ENCODE measurements around the gene PLPP7. TPM values are rescaled to one million over a fixed set of nuclear protein-coding genes. Genes with fewer than 3 reads are reported as not detected.
"Not testable (repeated sequence)": the region's sequence is repeated elsewhere in the genome, so short reads cannot be mapped to it uniquely, and the experiment has no call there.

The PLPP7 gene
- total and polyA plus RNA-seq, 5 experiments from 2014 or later = 0.45 to 0.86 (median 0.70) TPM; not detected in 1

DNA sequence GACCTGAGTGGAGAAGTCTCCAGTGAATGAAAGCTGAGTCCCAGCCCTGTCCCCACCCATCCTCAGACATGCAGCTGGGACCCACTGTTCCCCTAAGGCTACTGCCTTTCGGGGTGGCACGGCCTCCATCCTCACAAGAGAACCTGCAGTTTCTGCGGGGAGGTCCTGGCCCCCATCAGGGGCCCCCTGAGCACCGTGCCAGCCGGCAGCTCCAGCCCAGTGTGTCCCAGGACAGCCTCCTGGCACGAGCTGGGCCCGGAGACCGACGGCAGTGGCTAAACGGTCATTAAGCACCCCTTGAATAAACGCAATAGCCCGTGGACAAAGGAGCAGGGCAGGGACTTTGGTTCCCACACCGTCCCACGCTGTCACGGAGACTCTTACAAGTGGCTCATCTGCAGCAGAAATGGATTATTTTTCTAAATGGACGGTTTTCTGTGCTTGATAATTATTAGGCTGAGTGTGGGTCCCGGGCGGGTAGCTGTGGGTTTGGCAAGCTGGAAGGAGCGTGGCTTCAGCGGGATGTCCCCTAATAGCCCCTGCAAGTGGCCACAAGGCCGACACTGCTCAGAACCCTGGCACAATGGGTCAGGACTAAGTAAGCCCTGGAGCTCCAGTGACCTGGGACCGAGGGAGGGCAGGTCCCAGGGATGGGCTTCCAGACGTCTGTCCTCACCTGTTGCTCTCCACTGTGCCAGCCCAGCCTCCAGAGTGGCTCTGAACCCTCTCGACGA, 30.7 kb upstream of the PLPP7 start:
- POLR2A ChIA-PET = interaction anchor here (0.5 to 27.2 kb wide), 6 partner anchors 9 to 71 kb away, joined by 4 to 1403 read pairs (median 7); partner anchors contain the start of gene FAM78A

DNA sequence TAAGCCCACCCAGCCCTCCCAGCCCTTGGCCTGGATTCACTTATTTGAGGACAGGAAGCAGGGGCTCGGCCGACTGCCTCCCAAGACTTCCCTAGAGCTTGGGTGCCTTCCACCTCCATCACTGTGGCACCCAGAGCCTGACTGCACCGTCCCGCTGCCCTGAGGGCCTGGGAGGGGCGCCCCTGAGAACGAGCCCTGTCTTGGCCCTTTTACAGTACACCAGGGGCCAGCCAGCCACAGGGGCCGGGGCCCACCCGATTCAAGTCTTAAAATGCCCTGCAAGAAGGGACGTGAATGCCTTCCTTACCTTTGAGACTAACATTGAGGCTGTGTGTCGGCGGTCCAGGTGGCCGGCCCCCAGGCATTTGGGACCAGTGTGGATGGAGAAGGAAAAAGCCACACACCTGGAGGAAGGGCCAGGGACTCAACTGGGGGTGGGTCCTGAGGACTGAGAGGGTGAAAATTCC, 30.1 kb upstream of the PLPP7 start:
- DNase-seq (no peak), ATAC-seq (no peak)
- Mint-ChIP-seq H3K27me3 (peaks cover 0 to 2% (median 0%) of the 10 kb centered on the region in 5 donors), H3K9me3 (peaks cover 0 to 2% (median 0%) of the 10 kb centered on the region in 9 donors), H3K4me3 (peak overlapping the region in 3 of 10 donors; percentile 13 to 18 (median 15)), H3K4me1 (peaks cover 28 to 84% (median 73%) of the 10 kb centered on the region in 4 donors), H3K36me3 (peaks cover 5 to 52% (median 20%) of the 10 kb centered on the region in 3 donors), H3K27ac (peak overlapping the region in 9 of 10 donors; percentile 15 to 99 (median 73))
- POLR2A ChIA-PET = interaction anchor here (0.9 to 27.2 kb wide), 3 partner anchors 10 to 20 kb away, joined by 4 to 1403 read pairs (median 5); partner anchors contain the start of gene FAM78A

More for the DNA sequence above, 30.7 kb upstream of the PLPP7 start:
- Mint-ChIP-seq H3K4me1 (peaks cover 30 to 84% (median 71%) of the 10 kb centered on the region in 4 donors), H3K27me3 (peaks cover 0 to 2% (median 0%) of the 10 kb centered on the region in 5 donors), H3K27ac (peak overlapping the region; percentile 34 to 99 (median 97)), H3K9me3 (peaks cover 0 to 2% (median 0%) of the 10 kb centered on the region in 9 donors), H3K4me3 (no peak overlapping the region), H3K36me3 (peaks cover 5 to 51% (median 20%) of the 10 kb centered on the region in 3 donors)
- no peak for DNase-seq
- no peak for ATAC-seq

DNA sequence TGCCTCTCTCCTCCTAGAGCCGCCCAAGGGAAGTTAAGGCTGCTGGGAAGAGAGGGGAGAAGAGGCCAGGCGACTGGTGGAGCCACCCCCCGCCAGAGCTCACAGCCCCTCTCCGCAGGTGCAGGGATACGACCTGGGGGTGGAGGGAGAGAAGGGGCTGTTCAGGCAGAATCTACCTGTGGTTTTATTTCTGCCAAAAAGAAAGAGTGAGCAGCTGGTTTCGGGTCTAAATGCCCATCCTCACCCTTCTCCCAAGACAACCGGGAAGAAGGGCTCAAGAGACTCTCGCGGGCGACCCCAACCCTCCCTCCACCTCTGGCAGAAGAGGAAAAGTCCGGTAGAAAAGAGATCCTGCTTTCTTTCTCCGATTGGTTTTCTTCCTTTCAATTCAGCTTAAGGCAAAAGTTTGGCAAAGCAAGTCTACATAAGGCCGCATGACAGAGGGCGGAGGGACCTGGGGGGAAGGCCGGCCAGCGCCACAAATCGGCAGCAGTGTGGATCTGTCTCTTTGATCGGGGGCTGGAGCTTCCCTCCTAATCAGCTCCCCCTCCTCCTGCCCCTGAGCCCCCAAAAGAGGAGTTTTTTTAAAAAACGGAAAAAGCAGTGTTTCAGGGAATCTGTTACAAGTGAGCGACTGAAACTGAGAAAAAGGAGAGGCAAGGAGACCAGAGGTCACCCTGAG, 29.5 kb upstream of the PLPP7 start:
- Mint-ChIP-seq H3K9me3 (peaks cover 0 to 2% (median 0%) of the 10 kb centered on the region in 9 donors), H3K36me3 (peaks cover 5 to 54% (median 20%) of the 10 kb centered on the region in 3 donors), H3K4me3 (peak overlapping the region in 4 of 10 donors; percentile 13 to 68 (median 22)), H3K27me3 (peaks cover 0 to 2% (median 0%) of the 10 kb centered on the region in 5 donors), H3K4me1 (peaks cover 29 to 84% (median 76%) of the 10 kb centered on the region in 4 donors), H3K27ac (peak overlapping the region in 9 of 10 donors; percentile 47 to 99 (median 76))
- ATAC-seq = no peak
- no peak for DNase-seq
- POLR2A ChIA-PET = interaction anchor here (1.7 to 27.2 kb wide), 2 partner anchors 10 to 14 kb away, joined by 5 to 1403 read pairs; partner anchors contain the start of gene FAM78A

DNA sequence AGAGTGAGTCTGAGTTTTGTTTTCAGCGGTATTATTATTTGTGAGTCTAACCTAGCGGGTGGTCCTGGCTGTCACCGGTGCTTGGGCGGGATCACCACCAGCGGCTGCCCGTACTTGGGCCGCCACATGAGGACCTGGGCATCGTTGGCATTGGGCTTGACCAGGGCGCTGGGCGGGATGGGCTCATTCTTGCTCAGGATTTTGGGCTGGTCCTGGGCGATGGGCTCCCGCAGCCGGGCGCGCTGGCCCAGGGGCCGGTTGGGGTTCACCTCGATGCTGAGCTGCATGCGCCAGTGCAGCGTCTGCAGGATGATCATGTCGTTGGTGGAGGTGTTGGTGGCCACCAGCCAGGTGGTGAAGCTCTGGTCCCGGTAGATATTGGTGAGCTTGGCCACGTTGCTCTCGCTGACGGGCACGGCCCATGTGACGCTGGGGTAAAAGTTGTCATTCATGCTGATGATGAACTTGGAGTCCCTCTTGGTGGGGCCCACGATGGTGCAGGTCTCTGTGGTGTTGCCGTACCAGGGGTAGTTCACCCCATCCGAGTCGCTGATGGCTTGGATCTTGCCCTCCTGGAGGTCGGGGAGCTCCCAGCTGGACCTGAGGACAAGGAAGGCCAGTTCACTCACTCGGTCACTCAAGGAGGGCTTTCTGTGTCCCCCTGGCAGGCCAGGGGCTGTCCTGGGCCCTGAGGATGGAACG, 28.6 kb upstream of the PLPP7 start:
- no peak for ATAC-seq
- H3K4me1 Mint-ChIP-seq = peaks cover 29 to 86% (median 78%) of the 10 kb centered on the region in 4 donors
- POLR2A ChIA-PET = interaction anchor here (0.6 to 27.2 kb wide), 4 partner anchors 9 to 122 kb away, joined by 3 to 1403 read pairs (median 10); partner anchors contain the start of gene FAM78A
- peaks cover 5 to 56% (median 20%) of the 10 kb centered on the region in 3 donors for H3K36me3 Mint-ChIP-seq
- H3K9me3 Mint-ChIP-seq = peaks cover 0 to 2% (median 0%) of the 10 kb centered on the region in 9 donors
- H3K27ac Mint-ChIP-seq = peak overlapping the region; percentile 47 to 99 (median 74)
- peak overlapping the region in 2 of 10 donors; percentile 21 to 22 for H3K4me3 Mint-ChIP-seq
- no peak for DNase-seq
- peaks cover 0 to 2% (median 0%) of the 10 kb centered on the region in 5 donors for H3K27me3 Mint-ChIP-seq

DNA sequence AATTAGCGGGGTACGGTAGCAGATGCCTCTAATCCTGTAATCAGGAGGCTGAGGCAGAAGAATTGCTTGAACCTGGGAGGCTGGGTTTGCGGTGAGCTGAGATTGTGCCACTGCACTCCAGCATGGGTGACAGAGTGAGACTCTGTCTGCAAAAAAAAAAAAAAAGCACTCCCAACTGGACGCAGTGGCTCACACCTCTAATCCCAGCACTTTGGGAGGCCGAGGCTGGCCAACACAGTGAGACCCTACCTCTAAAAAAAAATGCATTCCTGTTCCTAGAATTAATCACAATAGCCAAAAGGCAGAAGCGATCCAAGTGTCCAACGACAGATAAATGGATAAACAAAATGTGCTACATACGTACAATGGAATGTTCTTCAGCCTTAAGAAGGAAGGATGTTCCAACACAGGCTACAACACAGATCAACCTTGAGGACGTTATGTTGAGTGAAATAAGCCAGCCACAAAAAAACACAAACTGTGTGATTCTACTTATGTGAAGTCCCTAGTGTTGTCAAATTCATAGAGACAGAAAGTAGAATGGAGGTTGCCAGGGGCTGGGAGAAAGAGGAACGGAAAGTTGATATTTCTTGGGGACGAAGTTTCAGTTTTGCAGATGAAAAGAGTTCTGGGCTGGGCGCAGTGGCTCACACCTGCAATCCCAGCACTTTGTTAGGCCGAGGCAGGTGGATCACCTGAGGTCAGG, 27.0 kb upstream of the PLPP7 start:
- DNase-seq = no peak
- peak overlapping the region; percentile 82 to 100 (median 92) for H3K27ac Mint-ChIP-seq
- H3K9me3 Mint-ChIP-seq = no peaks in the 10 kb centered on the region
- H3K36me3 Mint-ChIP-seq = peaks cover 5 to 61% (median 20%) of the 10 kb centered on the region in 3 donors
- H3K27me3 Mint-ChIP-seq = no peaks in the 10 kb centered on the region
- POLR2A ChIA-PET = interaction anchor here (0.7 to 27.2 kb wide), 4 partner anchors 10 to 545 kb away, joined by 4 to 1403 read pairs (median 10); partner anchors contain the start of gene FAM78A
- peaks cover 32 to 87% (median 81%) of the 10 kb centered on the region in 4 donors for H3K4me1 Mint-ChIP-seq
- H3K4me3 Mint-ChIP-seq = peak overlapping the region; percentile 31 to 93 (median 71)
- no peak for ATAC-seq

DNA sequence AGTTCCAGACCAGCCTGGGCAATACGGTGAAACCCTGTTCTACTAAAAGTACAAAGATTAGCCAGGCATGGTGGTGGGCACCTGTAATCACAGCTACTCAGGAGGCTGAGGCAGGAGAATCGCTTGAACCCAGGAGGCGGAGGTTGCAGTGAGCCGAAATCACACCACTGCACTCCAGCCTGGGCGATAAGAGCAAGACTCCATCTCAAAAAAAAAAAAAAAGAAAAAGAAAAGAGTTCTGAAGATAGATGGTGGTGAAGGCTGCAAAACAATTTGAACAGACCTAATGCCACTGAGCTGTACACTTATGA, 26.5 kb upstream of the PLPP7 start:
- POLR2A ChIA-PET = interaction anchor here (0.7 to 27.2 kb wide), 3 partner anchors 4 to 544 kb away, joined by 4 to 1403 read pairs (median 1403); partner anchors contain the start of gene FAM78A
- peaks cover 5 to 61% (median 20%) of the 10 kb centered on the region in 3 donors for H3K36me3 Mint-ChIP-seq
- not testable (repeated sequence) for H3K9me3 Mint-ChIP-seq, ATAC-seq, DNase-seq, H3K27me3 Mint-ChIP-seq
- H3K27ac Mint-ChIP-seq = peak overlapping the region; percentile 82 to 100 (median 92)
- H3K4me3 Mint-ChIP-seq = peak overlapping the region; percentile 31 to 93 (median 69)
- H3K4me1 Mint-ChIP-seq = peaks cover 30 to 83% (median 77%) of the 10 kb centered on the region in 4 donors

DNA sequence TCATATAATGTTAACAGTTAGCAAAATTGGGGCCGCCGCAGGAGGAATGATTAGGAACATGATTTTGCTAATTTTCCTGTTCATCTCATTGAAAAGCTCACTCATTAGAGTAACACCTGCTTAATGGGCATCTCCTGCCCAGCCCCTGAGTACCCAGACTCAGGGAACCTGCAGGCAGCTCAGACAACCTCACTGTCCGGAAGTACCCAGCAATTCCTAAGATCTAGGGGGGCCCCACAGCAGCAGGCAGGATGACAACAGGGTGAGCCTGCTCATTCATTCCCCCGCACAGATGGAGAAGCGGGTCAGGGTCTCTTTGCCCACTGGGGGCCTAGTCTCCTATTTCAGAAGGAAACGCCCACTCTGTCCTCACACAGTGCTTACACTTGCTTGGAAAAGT, 25.8 kb upstream of the PLPP7 start:
- Mint-ChIP-seq H3K36me3 (peaks cover 5 to 59% (median 20%) of the 10 kb centered on the region in 3 donors), H3K9me3 (no peaks in the 10 kb centered on the region), H3K4me3 (peak overlapping the region; percentile 73 to 99 (median 92)), H3K4me1 (peaks cover 29 to 86% (median 78%) of the 10 kb centered on the region in 4 donors), H3K27me3 (no peaks in the 10 kb centered on the region), H3K27ac (peak overlapping the region; percentile 98 to 100 (median 99))
- peak in 1 of 10 donors; percentile 23 for DNase-seq
- POLR2A ChIA-PET = interaction anchor here (0.5 to 27.2 kb wide), 7 partner anchors 5 to 237 kb away, joined by 3 to 1403 read pairs (median 3); partner anchors contain the start of genes FAM78A and NUP214
- no peak for ATAC-seq

DNA sequence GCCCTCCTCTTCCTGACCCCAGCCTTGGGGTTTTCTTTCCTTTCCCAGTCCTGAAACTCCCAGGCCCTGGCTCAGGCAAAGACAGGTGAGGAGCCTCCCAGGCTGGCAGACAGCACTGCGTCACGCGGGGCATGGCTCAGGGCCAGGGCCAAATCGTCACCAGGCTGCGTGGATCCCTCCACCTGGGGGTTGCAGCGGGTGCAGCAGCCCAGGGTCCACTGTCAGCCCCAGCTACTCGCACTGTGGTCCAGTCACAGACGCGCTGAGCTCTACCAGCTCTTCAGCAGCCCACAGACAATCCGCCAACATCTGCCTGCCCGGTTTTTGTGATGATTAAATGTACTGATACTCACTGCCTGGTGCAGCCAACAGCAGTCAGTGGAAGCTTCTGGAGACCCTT, 25.3 kb upstream of the PLPP7 start:
- DNase-seq = peak in 9 of 10 donors; percentile 33 to 69 (median 56)
- POLR2A ChIA-PET = interaction anchor here (0.5 to 27.2 kb wide), 4 partner anchors 6 to 100 kb away, joined by 3 to 1403 read pairs (median 704); partner anchors contain the start of gene FAM78A
- Mint-ChIP-seq H3K27me3 (no peaks in the 10 kb centered on the region), H3K9me3 (no peaks in the 10 kb centered on the region), H3K4me3 (peak overlapping the region; percentile 73 to 99 (median 92)), H3K4me1 (peaks cover 30 to 87% (median 79%) of the 10 kb centered on the region in 4 donors), H3K36me3 (peaks cover 5 to 55% (median 20%) of the 10 kb centered on the region in 3 donors), H3K27ac (peak overlapping the region; percentile 98 to 100 (median 99))
- ATAC-seq = peak; percentile 29 to 41

DNA sequence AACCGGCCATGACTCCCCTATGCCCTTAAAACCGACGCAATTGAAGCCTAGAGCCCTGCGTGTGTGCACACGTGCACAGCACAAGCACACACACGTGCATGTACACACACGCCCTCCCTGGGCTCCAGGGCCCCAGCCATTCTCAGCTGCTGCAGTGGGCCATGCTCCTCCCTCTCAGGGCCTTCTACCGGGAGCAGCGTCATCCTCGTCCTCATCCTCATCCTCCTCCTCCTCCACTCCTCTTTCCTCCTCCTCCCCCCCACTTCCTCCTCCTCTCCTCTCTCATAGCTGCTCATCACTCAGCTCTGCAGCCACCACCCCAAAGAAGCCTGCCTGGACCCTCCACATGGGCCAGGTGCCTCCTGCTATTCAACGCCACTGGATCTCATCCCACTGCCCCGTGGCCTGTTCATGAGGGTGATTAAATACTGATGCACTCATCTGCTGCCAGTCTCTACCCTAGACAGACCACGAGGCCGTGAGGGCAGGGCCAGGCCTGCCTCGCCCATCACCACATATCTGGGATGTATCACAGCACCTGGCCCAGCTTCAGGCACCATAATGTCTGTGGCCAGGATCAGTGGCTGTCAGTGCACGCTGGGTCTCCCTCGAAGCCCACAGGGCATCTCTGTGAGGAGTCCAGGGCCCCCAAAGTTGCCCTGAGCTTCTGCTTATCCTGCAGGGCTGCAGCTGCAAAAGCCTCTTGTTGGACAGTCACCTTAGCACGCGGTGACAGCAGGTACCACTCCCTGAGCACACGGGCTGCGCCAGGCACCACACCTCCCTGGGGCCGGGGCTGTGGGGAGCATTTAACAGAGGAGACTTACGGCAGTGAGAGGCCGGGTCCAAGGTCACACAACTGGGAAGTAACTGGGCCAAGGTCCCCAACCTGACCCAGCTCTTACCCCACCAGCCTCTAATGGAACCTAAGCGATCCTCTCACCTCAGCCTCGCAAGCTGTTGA, 23.0 kb upstream of the PLPP7 start:
- Mint-ChIP-seq H3K4me3 (peak overlapping the region; percentile 83 to 100 (median 93)), H3K4me1 (peaks cover 31 to 93% (median 84%) of the 10 kb centered on the region in 4 donors), H3K9me3 (no peaks in the 10 kb centered on the region), H3K27me3 (no peaks in the 10 kb centered on the region), H3K36me3 (peaks cover 5 to 35% (median 7%) of the 10 kb centered on the region in 3 donors), H3K27ac (peak overlapping the region; percentile 98 to 100 (median 99))
- DNase-seq = peak in 8 of 10 donors; percentile 26 to 75 (median 52)
- ATAC-seq = peak; percentile 5 to 30
- POLR2A ChIA-PET = interaction anchor here (0.6 to 27.2 kb wide), 7 partner anchors 8 to 107 kb away, joined by 3 to 1403 read pairs (median 14); partner anchors contain the start of gene FAM78A

Measured in naive thymus-derived CD8-positive, alpha-beta T cell (primary cell).